Measurements from ENCODE around the gene PCSK1.
"Not testable (repeated sequence)": the region's sequence is repeated elsewhere in the genome, so short reads cannot be mapped to it uniquely, and the experiment has no call there.

PCSK1 gene

DNA sequence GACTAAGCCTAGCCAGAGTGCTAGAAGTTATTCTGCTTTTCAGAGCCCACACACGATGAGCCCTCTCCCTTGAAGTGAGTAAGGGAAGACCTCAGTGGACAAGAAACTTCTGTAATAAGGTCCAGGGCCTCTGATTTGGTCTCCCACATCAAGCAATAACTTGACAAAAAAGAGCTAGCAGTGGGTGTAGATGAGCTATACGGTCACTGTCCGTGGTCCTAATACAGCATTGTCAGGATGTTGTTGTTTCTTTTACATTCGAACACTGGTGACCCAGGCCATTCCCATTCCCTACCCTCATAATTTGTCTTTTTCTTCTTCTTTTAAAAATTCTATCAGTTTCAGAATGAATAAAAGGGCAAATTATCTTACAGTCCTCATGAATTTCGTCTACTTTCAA, 5.2 kb downstream of the PCSK1 start:
- DNase-seq (ENCODE audit: insufficient read length, low spot score) = no peak
- FAIRE-seq = no peak

DNA sequence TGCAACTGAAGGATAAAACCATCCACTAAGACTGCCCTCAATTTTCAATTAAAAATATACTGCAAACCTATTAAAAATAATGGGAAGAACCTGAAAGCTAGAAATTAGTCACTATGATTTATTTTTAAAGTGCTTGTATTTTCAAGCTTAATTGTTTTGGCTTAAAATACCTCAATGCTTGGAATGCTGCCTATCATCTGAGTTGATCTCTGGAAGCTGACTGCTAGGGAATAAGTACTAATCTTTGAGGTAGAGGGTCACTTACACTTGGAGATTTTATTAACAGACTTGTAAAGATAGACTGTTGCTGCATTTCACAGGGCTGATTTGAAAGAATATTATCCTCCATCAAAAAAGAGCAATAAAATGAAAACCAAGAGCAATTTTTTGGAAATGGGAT, 6.2 kb downstream of the PCSK1 start:
- FAIRE-seq (no peak), DNase-seq (ENCODE audit: insufficient read length, low spot score) (no peak)

DNA sequence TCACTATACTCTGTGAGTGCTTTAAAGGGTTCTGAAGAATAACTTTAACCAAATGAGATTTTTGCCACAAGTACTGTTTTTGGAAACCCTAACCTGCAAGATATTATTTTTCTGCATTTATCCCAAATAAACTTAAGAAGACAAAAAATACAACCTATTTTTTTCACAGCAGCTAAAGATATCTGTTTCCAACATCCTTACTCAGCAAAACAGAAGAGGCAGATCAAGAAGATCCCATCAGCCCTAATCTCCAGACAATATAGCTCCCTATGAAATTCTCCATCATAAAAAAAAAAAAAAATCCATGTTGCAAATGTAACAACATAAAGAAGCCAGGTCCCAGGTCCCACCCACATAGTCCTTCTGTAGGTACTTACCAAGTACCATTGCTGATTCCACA, 7.6 kb downstream of the PCSK1 start:
- FAIRE-seq (no peak), DNase-seq (ENCODE audit: insufficient read length, low spot score) (no peak)

GRCh38 chr5:96415897-96416296, 17.2 kb downstream of the PCSK1 start:
- DNase-seq (ENCODE audit: insufficient read length, low spot score) = no peak
- FAIRE-seq = peak; percentile 33

DNA sequence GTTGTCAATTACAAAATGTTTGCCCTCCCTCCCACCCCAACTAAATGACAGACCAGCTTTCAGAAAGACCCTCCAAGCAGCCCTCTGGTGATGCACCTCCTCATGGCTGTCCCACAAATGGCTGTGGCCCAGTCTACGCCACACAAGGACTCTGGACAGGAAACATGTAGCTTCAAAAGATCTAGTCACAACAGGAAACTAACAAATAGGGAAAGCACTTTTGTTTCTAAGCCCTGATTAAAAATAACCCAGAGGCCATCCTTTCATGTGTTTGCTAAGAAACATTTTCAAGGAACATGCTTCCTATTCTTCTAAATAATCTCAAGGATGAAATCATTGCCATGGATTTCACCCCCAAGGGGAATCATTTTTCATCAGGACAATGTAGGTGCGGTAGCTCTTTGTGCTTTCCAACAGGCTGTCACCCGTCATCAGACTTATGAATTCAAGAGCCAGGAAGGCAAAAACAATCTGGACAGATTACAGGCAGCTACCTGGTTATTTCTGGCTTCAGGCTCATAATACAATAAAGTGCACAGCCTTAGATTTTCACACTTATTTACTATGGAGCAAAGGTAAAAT, 20.1 kb downstream of the PCSK1 start:
- no peak for DNase-seq (ENCODE audit: insufficient read length, low spot score)
- FAIRE-seq = no peak

DNA sequence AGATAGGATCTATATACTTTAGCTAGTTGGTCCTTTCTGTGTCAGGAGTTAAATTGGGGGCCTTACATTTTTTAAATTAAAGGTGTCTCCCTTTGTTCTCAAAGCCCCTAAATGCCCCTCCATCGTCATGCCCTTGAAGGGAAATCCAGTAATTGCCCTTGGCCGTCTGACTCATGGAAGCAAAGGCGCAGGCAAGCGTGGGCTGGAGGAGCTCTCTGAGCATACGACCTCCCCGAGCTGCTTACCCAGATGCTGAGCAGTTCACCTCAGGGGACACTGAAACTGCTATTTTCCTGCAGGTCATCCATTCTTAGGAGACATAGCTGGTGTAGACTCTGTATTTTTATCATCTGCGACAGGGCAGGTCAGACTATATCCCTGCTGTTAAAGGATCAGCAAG, 23.0 kb downstream of the PCSK1 start:
- FAIRE-seq = no peak

GRCh38 chr5:96408841-96409538, 24.1 kb downstream of the PCSK1 start:
- DNase-seq (ENCODE audit: insufficient read length, low spot score) = no peak
- FAIRE-seq = no peak

More for the DNA sequence above, 23.0 kb downstream of the PCSK1 start:
- no peak for DNase-seq (ENCODE audit: insufficient read length, low spot score)

GRCh38 chr5:96408210-96408777, 24.8 kb downstream of the PCSK1 start:
- no peak for DNase-seq (ENCODE audit: insufficient read length, low spot score)
- FAIRE-seq = no peak

- no peak for FAIRE-seq
- DNase-seq (ENCODE audit: insufficient read length, low spot score) = no peak
Observed at GRCh38 chr5:96407436-96407835, 25.6 kb downstream of the PCSK1 start.

DNA sequence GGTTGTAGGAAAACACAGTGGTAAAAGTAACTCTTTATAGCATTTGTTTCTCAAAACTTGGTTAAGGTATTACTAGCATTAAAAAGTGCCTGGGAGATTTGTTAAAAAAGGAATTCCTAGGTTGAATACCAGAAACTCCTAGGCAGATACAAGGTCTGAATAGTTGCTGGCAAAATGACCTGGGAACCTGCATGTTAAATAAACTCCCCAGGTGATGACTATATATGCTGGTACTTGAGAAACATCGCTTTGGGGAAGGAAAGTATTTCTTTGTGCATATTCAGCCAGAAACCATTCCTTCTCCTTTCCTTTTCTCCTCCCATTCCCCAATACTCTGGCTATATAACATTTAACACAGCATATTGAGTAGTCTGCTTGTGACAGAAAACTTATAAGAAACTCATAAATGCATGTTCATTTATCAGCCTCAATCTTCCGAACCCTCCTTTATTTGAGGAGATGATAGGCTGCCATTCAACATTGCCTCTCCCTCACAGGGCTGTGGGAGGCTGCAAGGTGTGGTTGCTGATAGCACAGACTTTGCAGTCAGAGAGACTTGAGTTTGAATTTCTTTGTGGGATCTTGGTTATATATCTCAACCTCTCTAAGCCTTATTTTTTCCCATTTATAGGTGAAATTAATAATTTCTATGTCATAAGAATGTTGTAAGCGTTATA, 28.7 kb downstream of the PCSK1 start:
- no peak for DNase-seq (ENCODE audit: insufficient read length, low spot score)
- no peak for FAIRE-seq

- FAIRE-seq = no peak
- DNase-seq (ENCODE audit: insufficient read length, low spot score) = no peak
Observed at GRCh38 chr5:96402500-96402899, 30.5 kb downstream of the PCSK1 start.

- FAIRE-seq = no peak
- DNase-seq (ENCODE audit: insufficient read length, low spot score) = no peak
Observed at GRCh38 chr5:96396878-96397277, 36.2 kb downstream of the PCSK1 start.

GRCh38 chr5:96395295-96395694, 37.8 kb downstream of the PCSK1 start:
- not testable (repeated sequence) for DNase-seq (ENCODE audit: insufficient read length, low spot score); FAIRE-seq

DNA sequence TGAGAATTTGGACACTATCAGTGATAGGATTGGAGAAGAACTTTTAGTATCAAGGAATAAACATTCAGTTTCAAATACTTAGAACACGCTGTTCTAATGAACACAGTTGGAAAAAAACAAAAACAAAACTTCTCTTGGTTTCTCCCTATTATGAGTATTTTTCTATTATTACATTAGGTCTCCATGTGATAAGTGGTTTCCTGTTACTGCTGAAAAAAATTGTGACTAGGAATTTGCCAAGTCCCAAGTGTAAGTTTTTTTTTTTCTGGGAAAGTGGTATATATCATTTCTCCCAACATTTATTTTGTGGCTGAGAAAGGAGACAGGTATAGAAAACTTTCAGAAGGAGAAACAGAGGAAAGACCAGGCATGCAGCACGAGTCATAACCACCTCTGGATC, 41.1 kb downstream of the PCSK1 start:
- FAIRE-seq (no peak), DNase-seq (ENCODE audit: insufficient read length, low spot score) (no peak)

GRCh38 chr5:96388176-96388575, 44.9 kb downstream of the PCSK1 start:
- DNase-seq (ENCODE audit: insufficient read length, low spot score) (no peak), FAIRE-seq (no peak)

GRCh38 chr5:96387616-96388015, 45.4 kb downstream of the PCSK1 start:
- FAIRE-seq (no peak), DNase-seq (ENCODE audit: insufficient read length, low spot score) (no peak)

GRCh38 chr5:96385538-96385937, 47.5 kb downstream of the PCSK1 start:
- FAIRE-seq (no peak), DNase-seq (ENCODE audit: insufficient read length, low spot score) (no peak)

GRCh38 chr5:96384353-96384752, 48.7 kb downstream of the PCSK1 start:
- no peak for FAIRE-seq
- no peak for DNase-seq (ENCODE audit: insufficient read length, low spot score)

GRCh38 chr5:96381526-96381925, 51.5 kb downstream of the PCSK1 start:
- no peak for FAIRE-seq
- no peak for DNase-seq (ENCODE audit: insufficient read length, low spot score)

DNA sequence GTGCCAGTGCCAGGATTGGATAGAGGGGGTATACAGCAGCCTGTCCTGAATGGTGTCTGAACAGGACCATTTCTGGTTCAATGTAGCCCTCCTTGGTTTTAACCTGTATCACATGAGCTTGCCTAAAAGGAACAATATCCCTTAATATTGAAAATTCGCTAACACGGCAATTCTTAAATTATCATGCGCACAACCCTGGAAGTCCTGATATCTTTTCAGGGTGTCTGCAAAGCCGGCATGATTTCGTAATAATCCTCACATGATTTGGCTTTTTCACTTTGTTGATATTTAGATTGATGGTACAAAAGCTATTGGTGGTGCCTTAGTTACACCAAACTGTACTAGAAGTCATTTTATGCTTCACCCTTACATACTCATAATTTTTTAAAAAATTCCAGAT, 53.2 kb downstream of the PCSK1 start:
- FAIRE-seq (no peak), DNase-seq (ENCODE audit: insufficient read length, low spot score) (no peak)

GRCh38 chr5:96377597-96377996, 55.5 kb downstream of the PCSK1 start:
- FAIRE-seq (no peak), DNase-seq (ENCODE audit: insufficient read length, low spot score) (no peak)

DNA sequence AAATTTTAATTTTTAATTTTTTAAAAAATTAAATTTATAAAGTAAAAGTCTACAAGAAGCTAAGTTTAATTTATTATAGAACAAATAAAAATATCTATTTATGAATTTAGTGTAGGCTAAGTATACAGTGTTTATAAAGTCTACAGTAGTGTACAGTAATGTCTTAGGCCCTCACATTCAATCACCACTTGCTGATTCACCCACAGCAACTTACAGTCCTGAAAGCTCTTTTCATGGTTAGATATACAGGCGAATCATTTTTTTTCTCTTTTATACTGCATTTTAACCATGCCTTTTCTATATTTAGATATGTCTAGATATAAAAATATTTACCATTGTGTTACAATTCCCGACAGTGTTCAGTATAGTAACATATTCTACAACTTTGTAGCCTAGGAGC, 55.9 kb downstream of the PCSK1 start:
- FAIRE-seq (no peak), DNase-seq (ENCODE audit: insufficient read length, low spot score) (no peak)

All from GM19239 (cell line).